Measurements from ENCODE around the gene EARS2. TPM values are rescaled to one million over a fixed set of nuclear protein-coding genes. Genes with fewer than 3 reads are reported as not detected.

The EARS2 gene
- total and polyA plus RNA-seq, 2 of the 8 experiments (the other 6 are each of a cell fraction or from before 2014, with no cell fraction given), result 47.8 to 111 TPM

- H2AK5ac ChIP-seq (ENCODE audit: low read depth, low read length), result no peak overlapping the region
- H3K4me2 ChIP-seq (ENCODE audit: insufficient read depth in 1 of 2, low read depth in 2 of 2, low read length in 2 of 2), result no peak overlapping the region
- H4K20me1 ChIP-seq (replicated peaks in 1 of 2; ENCODE audit: control insufficient read depth in 1 of 2, insufficient read depth in 2 of 2, low read length in 2 of 2), result peaks cover 2 to 4% of the 10 kb centered on the region in 2 experiments
- no peak overlapping the region for H3K18ac ChIP-seq (ENCODE audit: extremely low read depth, low read length)
- FAIRE-seq (no peak), DNase-seq (ENCODE audit: low read depth in 1 of 2, low spot score in 2 of 2) (no peak)
- no peak overlapping the region; a peak in 1 of 7 replicates for H3K9ac ChIP-seq (replicated peaks in 1 of 4; ENCODE audit: extremely low read depth in 1 of 4, low read depth in 3 of 4, low read length in 3 of 4)
- no peaks in the 10 kb centered on the region for H3K4me1 ChIP-seq (replicated peaks in 1 of 4; ENCODE audit: control insufficient read depth in 3 of 4, insufficient read depth in 4 of 4, low read length in 3 of 4)
- H4K5ac ChIP-seq (ENCODE audit: insufficient read length, low read depth, low read length), result no peak overlapping the region
- no peaks in the 10 kb centered on the region for H3K27me3 ChIP-seq (replicated peaks in 1 of 4; ENCODE audit: control insufficient read depth in 3 of 4, extremely low read depth in 1 of 4, insufficient read depth in 3 of 4, low read length in 3 of 4)
- H3K9me3 ChIP-seq (ENCODE audit: insufficient read depth in 2 of 2, low read depth in 1 of 2, low read length in 1 of 2), result no peaks in the 10 kb centered on the region
- no peak overlapping the region for H2BK120ac ChIP-seq (replicated peaks; ENCODE audit: low read depth, low read length)
- no peak overlapping the region for H3K4ac ChIP-seq (replicated peaks; ENCODE audit: insufficient read length, low read depth, low read length)
- no peak overlapping the region for H2BK15ac ChIP-seq (ENCODE audit: low read length)
- no peaks in the 10 kb centered on the region; the same call in 1 of the 2 replicates for H3K79me1 ChIP-seq (ENCODE audit: low read depth, low read length)
- H3K79me2 ChIP-seq (ENCODE audit: control insufficient read depth in 1 of 2, insufficient read depth in 2 of 2, low read length in 2 of 2), result no peaks in the 10 kb centered on the region
- no peak overlapping the region for H3K27ac ChIP-seq (ENCODE audit: low read depth, low read length)
- no peak overlapping the region for H2BK5ac ChIP-seq (ENCODE audit: low read depth, low read length)
- no peak overlapping the region for H4K8ac ChIP-seq (ENCODE audit: extremely low read depth, insufficient read depth, low read length)
- no peak overlapping the region for H2AFZ ChIP-seq (ENCODE audit: low read length)
- no peak overlapping the region for H4K91ac ChIP-seq (replicated peaks; ENCODE audit: insufficient read length, low read length)
- no peak overlapping the region for H3K23ac ChIP-seq (ENCODE audit: insufficient read length)
- no peak overlapping the region for H2BK12ac ChIP-seq (ENCODE audit: low read depth, low read length)
- H2BK20ac ChIP-seq (ENCODE audit: low read length), result no peak overlapping the region
- H3K56ac ChIP-seq (replicated peaks; ENCODE audit: insufficient read length, low read depth, low read length), result no peak overlapping the region
- H3K23me2 ChIP-seq (ENCODE audit: low read depth, low read length), result no peaks in the 10 kb centered on the region
- H3K14ac ChIP-seq (ENCODE audit: insufficient read length), result no peak overlapping the region
- ChIA-PET CTCF (ENCODE audit: partially characterized antibody) (no interaction called here), POLR2A (ENCODE audit: partially characterized antibody) (interaction anchor here (0.6 to 6.8 kb wide), 5 partner anchors 13 to 105 kb away, joined by 3 to 38 read pairs (median 3); partner anchors contain the start of genes EARS2 and UBFD1)
- H3K36me3 ChIP-seq (ENCODE audit: control insufficient read depth in 2 of 4, insufficient read depth in 4 of 4, low read length in 3 of 4), result peaks cover 22 to 56% (median 36%) of the 10 kb centered on the region in 4 experiments
- WGBS, 2 experiments (ENCODE audit: extremely low coverage in 1 of 2, insufficient coverage in 1 of 2, insufficient read length in 1 of 2, insufficient replicate concordance in 2 of 2, low coverage in 1 of 2, low lambda C conversion rate in 2 of 2, missing lambda C conversion rate in 1 of 2), result 95% methylated on average over 5 of the region's 5 CpGs; no CpG with 5 or more reads in 1 of the 2 experiments
- H3K4me3 ChIP-seq (ENCODE audit: extremely low read depth in 1 of 4, insufficient read depth in 2 of 4, low read depth in 3 of 4, low read length in 4 of 4), result no peak overlapping the region
- no peak for TF ChIP-seq BRCA1 (IDR thresholded peaks at IDR 0.05; ENCODE audit: low read depth, low read length)
- TF ChIP-seq FOSL1 (IDR thresholded peaks at IDR 0.05; ENCODE audit: insufficient read depth, low read depth, low read length), result no peak
- no peak for TF ChIP-seq BCL11A (IDR thresholded peaks at IDR 0.05; ENCODE audit: low read depth in 2 of 2, low read length in 2 of 2)
- TF ChIP-seq CREB1 (IDR thresholded peaks at IDR 0.05), result no peak
- TF ChIP-seq HDAC6 (IDR thresholded peaks at IDR 0.05; ENCODE audit: low read depth, low read length), result no peak
- TF ChIP-seq SUZ12 (IDR thresholded peaks at IDR 0.05; ENCODE audit: low read length), result no peak
- TF ChIP-seq, protein P1, sequence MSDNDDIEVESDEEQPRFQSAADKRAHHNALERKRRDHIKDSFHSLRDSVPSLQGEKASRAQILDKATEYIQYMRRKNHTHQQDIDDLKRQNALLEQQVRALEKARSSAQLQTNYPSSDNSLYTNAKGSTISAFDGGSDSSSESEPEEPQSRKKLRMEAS (IDR thresholded peaks at IDR 0.05), result no peak
- no peak for TF ChIP-seq SP4 (IDR thresholded peaks at IDR 0.05; ENCODE audit: low read length)
- TF ChIP-seq SP2 (IDR thresholded peaks at IDR 0.05; ENCODE audit: low read length), result no peak
- no peak for TF ChIP-seq RNF2 (IDR thresholded peaks at IDR 0.05; ENCODE audit: borderline replicate concordance, low read depth, low read length, missing control alignments, poor library complexity, severe bottlenecking)
- no peak for TF ChIP-seq SAP30 (IDR thresholded peaks at IDR 0.05; ENCODE audit: insufficient read depth, insufficient replicate concordance, low read length)
- no peak for TF ChIP-seq RBBP5 (IDR thresholded peaks at IDR 0.05; ENCODE audit: borderline replicate concordance, low read depth, low read length)
- no peak for TF ChIP-seq SIX5 (IDR thresholded peaks at IDR 0.05; ENCODE audit: low read depth, low read length)
- TF ChIP-seq CBX8 (IDR thresholded peaks at IDR 0.05; ENCODE audit: borderline replicate concordance, low read depth, low read length), result no peak
- TF ChIP-seq CEBPB (IDR thresholded peaks at IDR 0.05; ENCODE audit: low read depth, low read length), result no peak
These were observed 14.7 kb upstream of the EARS2 start for GRCh38 chr16:23571895-23572294.
